Sigmoid colon (tissue), 7 donors: ENCODE data around the gene OR2M3. TPM values are rescaled to one million over a fixed set of nuclear protein-coding genes. Genes with fewer than 3 reads are reported as not detected.
A peak's percentile ranks its signal among the peaks of the same experiment; 100 is the strongest.

Experiments
- DNase-seq: peaks from one replicate; pipeline ENCODE4 v3.0.0-alpha.2; 2019
- H3K27ac ChIP-seq, 4 donors: fragments of 200-600 bp; sonication (generic); one replicate each; pipeline ENCODE4 v1.5.1; 2016 to 2019; ENCODE audit warnings: mild to moderate bottlenecking in 1 of 4
- H3K27me3 ChIP-seq, 3 donors: fragments of 200-600 bp; sonication (generic); one replicate each; pipeline ENCODE4 v1.5.1; 2019; ENCODE audit warnings: mild to moderate bottlenecking in 1 of 3
- H3K36me3 ChIP-seq, 4 donors: fragments of 200-600 bp; sonication (generic); one replicate each; pipeline ENCODE4 v1.5.1; 2016 to 2019
- H3K4me1 ChIP-seq, 4 donors: fragments of 200-600 bp; sonication (generic); one replicate each; pipeline ENCODE4 v1.5.1; 2017 to 2019
- H3K4me3 ChIP-seq, 4 donors: fragments of 200-600 bp; sonication (generic); one replicate each; pipeline ENCODE4 v1.5.1; 2017 to 2019; ENCODE audit warnings: mild to moderate bottlenecking in 2 of 4, moderate library complexity in 1 of 4
- H3K9me3 ChIP-seq, 4 donors: fragments of 200-600 bp in 3 of 4; sonication (generic) in 3 of 4; one replicate each; pipeline versions ENCODE4 v1.5.1 to v1.6.1; 2013 to 2019
- EP300 ChIP-seq, 4 donors: sonication (generic); formaldehyde crosslinking; IDR thresholded peaks; one replicate each; pipeline ENCODE4 v1.6.1; 2017; ENCODE audit warnings: antibody characterized with exemption in 4 of 4
- POLR2A ChIP-seq, 2 donors: fragments of 450-650 bp; IDR thresholded peaks; one replicate each; pipeline ENCODE4 v1.6.1; 2016; ENCODE audit warnings: antibody characterized with exemption in 2 of 2, mild to moderate bottlenecking in 2 of 2, moderate library complexity in 2 of 2
- POLR2AphosphoS5 ChIP-seq, 4 donors: sonication (generic); formaldehyde crosslinking; IDR thresholded peaks; one replicate each; pipeline ENCODE4 v1.6.1; 2017; ENCODE audit warnings: antibody characterized with exemption in 4 of 4
- WGBS, 2 donors: extraction: QIAGEN DNeasy Blood & Tissue Kit; methylation state at CpG; one replicate each; pipeline ENCODE4 v1.1.7; 2013; 5-methylcytosine and 5-hydroxymethylcytosine counted together
- intact Hi-C: fragments of 100-400 bp; cut with DNase I; formaldehyde crosslinking; loops from one replicate; pipeline ENCODE4 v1.15.1; 2023
- polyA plus RNA-seq, 3 donors: library from polyadenylated mRNA; stranded (reverse); fragments of 200-250 nt; gene quantifications; one replicate each; pipeline ENCODE4 v1.2.3, GENCODE V29; 2013
- total RNA-seq, 4 donors: library from RNA; depleted of rRNA; stranded (reverse); fragments of >200 nt; gene quantifications; one replicate each; pipeline ENCODE4 v1.1.0, GENCODE V29; 2016
- TF ChIP-seq, protein P1 (sequence below), 4 experiments: fragments of 450-650 bp in 3 of 4; fragments of 200-600 bp in 1 of 4; IDR thresholded peaks; one replicate each; pipeline ENCODE4 v1.5.1; 2016 to 2019; ENCODE audit warnings: antibody characterized with exemption in 4 of 4, mild to moderate bottlenecking in 3 of 4, moderate library complexity in 2 of 4
- donor health status: healthy with polysubstance abuse.
- donor health status: Bipolar disorder and iron deficiency.
- donor health status: healthy.

The OR2M3 gene, protein sequence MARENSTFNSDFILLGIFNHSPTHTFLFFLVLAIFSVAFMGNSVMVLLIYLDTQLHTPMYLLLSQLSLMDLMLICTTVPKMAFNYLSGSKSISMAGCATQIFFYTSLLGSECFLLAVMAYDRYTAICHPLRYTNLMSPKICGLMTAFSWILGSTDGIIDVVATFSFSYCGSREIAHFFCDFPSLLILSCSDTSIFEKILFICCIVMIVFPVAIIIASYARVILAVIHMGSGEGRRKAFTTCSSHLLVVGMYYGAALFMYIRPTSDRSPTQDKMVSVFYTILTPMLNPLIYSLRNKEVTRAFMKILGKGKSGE
- not detected for total RNA-seq
- not detected for polyA plus RNA-seq

GRCh38 chr1:248196965-248197364, at the start of gene OR2M3:
OR2M3 (plus strand) TSS chr1:248197265; CDS start chr1:248203068, 5,803 bp downstream.
- intact Hi-C loops, result no loop called here
- Histone ChIP-seq H3K36me3 (no peaks in the 10 kb centered on the region), H3K4me1 (no peaks in the 10 kb centered on the region), H3K27ac (no peak within 1 kb of the TSS), H3K4me3 (no peak within 1 kb of the TSS), H3K27me3 (no peaks in the 10 kb centered on the region), H3K9me3 (no peaks in the 10 kb centered on the region)
- no peak for DNase-seq
- 59 to 60% methylated on average over 4 of the region's 4 CpGs for WGBS, 2 donors
- TF ChIP-seq EP300 (IDR thresholded peaks at IDR 0.05), result no peak
- no peak for TF ChIP-seq POLR2AphosphoS5 (IDR thresholded peaks at IDR 0.05)
- TF ChIP-seq, protein P1, sequence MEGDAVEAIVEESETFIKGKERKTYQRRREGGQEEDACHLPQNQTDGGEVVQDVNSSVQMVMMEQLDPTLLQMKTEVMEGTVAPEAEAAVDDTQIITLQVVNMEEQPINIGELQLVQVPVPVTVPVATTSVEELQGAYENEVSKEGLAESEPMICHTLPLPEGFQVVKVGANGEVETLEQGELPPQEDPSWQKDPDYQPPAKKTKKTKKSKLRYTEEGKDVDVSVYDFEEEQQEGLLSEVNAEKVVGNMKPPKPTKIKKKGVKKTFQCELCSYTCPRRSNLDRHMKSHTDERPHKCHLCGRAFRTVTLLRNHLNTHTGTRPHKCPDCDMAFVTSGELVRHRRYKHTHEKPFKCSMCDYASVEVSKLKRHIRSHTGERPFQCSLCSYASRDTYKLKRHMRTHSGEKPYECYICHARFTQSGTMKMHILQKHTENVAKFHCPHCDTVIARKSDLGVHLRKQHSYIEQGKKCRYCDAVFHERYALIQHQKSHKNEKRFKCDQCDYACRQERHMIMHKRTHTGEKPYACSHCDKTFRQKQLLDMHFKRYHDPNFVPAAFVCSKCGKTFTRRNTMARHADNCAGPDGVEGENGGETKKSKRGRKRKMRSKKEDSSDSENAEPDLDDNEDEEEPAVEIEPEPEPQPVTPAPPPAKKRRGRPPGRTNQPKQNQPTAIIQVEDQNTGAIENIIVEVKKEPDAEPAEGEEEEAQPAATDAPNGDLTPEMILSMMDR (IDR thresholded peaks at IDR 0.05), result no peak
- TF ChIP-seq POLR2A (IDR thresholded peaks at IDR 0.05), result no peak

- Histone ChIP-seq H3K27ac (no peak overlapping the region), H3K36me3 (no peaks in the 10 kb centered on the region), H3K27me3 (no peaks in the 10 kb centered on the region), H3K9me3 (peaks cover 0 to 6% (median 0%) of the 10 kb centered on the region in 4 donors), H3K4me1 (no peaks in the 10 kb centered on the region), H3K4me3 (no peak overlapping the region)
- TF ChIP-seq, protein P1 (IDR thresholded peaks at IDR 0.05), result no peak
- no peak for TF ChIP-seq POLR2AphosphoS5 (IDR thresholded peaks at IDR 0.05)
- no peak for TF ChIP-seq POLR2A (IDR thresholded peaks at IDR 0.05)
- TF ChIP-seq EP300 (IDR thresholded peaks at IDR 0.05), result no peak
- intact Hi-C loops, result no loop called here
- DNase-seq, result peak; percentile 48
- 79 to 88% methylated on average over 6 of the region's 6 CpGs for WGBS, 2 donors
These were observed 44.8 kb upstream of the OR2M3 start for GRCh38 chr1:248152056-248152827.

- H3K9me3 ChIP-seq, result no peaks in the 10 kb centered on the region
- H3K27me3 ChIP-seq, result no peaks in the 10 kb centered on the region
- no peaks in the 10 kb centered on the region for H3K36me3 ChIP-seq
- WGBS, 2 donors, result 38 to 50% methylated on average over 1 of the region's 1 CpG
- TF ChIP-seq, protein P1 (IDR thresholded peaks at IDR 0.05), result no peak
- no peak for TF ChIP-seq POLR2AphosphoS5 (IDR thresholded peaks at IDR 0.05)
- no peak for TF ChIP-seq POLR2A (IDR thresholded peaks at IDR 0.05)
- TF ChIP-seq EP300 (IDR thresholded peaks at IDR 0.05), result no peak
- no peak overlapping the region for H3K27ac ChIP-seq
- H3K4me3 ChIP-seq, result no peak overlapping the region
- H3K4me1 ChIP-seq, result no peaks in the 10 kb centered on the region
- DNase-seq, result no peak
- intact Hi-C loops, result no loop called here
These were observed 41.1 kb upstream of the OR2M3 start for GRCh38 chr1:248155927-248156326.

GRCh38 chr1:248158758-248159157, 38.3 kb upstream of the OR2M3 start:
- no peak for DNase-seq
- 92 to 94% methylated on average over 4 of the region's 4 CpGs for WGBS, 2 donors
- H3K4me3 ChIP-seq, result no peak overlapping the region
- no peak overlapping the region for H3K27ac ChIP-seq
- no peaks in the 10 kb centered on the region for H3K36me3 ChIP-seq
- H3K4me1 ChIP-seq, result no peaks in the 10 kb centered on the region
- H3K9me3 ChIP-seq, result no peaks in the 10 kb centered on the region
- H3K27me3 ChIP-seq, result no peaks in the 10 kb centered on the region
- intact Hi-C loops, result no loop called here
- TF ChIP-seq POLR2AphosphoS5 (IDR thresholded peaks at IDR 0.05) (no peak), EP300 (IDR thresholded peaks at IDR 0.05) (no peak)
- TF ChIP-seq, protein P1 (IDR thresholded peaks at IDR 0.05), result no peak
